H1 (cell line): ENCODE data around the gene HSF5. TPM values are rescaled to one million over a fixed set of nuclear protein-coding genes. Genes with fewer than 3 reads are reported as not detected.

Experiments
- ASH2L ChIP-seq: fragments of 200-600, 300-600 bp; sonication (generic); IDR thresholded peaks from one replicate; pipeline ENCODE4 v1.7.1; 2017; ENCODE audit warnings: low read length
- BACH1 ChIP-seq: IDR thresholded peaks from 2 replicates; pipeline ENCODE4 v1.6.1; 2012; ENCODE audit warnings: low read length, improper control_type of control experiment
- BCL11A ChIP-seq, 2 experiments: IDR thresholded peaks; one replicate each; pipeline ENCODE4 v1.6.1; 2011; ENCODE audit warnings: low read depth in 2 of 2, low read length in 2 of 2, mild to moderate bottlenecking in 2 of 2
- CBX8 ChIP-seq: fragments of 300-800, 300-1000 bp; sonication (generic); IDR thresholded peaks from 2 replicates; pipeline ENCODE4 v1.7.1; 2016; ENCODE audit warnings: low read depth, low read length, borderline replicate concordance
- CHD7 ChIP-seq: fragments of 300-600 bp; sonication (generic); IDR thresholded peaks from 2 replicates; pipeline ENCODE4 v1.7.1; 2012; ENCODE audit warnings: low read length, moderate library complexity, mild to moderate bottlenecking, inconsistent platforms; ENCODE audit not compliant: insufficient replicate concordance
- KDM1A ChIP-seq: fragments of 200-600, 300-600 bp; sonication (generic); IDR thresholded peaks from 2 replicates; pipeline ENCODE4 v1.7.1; 2016; ENCODE audit warnings: mild to moderate bottlenecking, low read length, borderline replicate concordance
- MAX ChIP-seq: IDR thresholded peaks from 2 replicates; pipeline ENCODE4 v1.6.1; 2012; ENCODE audit warnings: inconsistent platforms
- NANOG ChIP-seq: IDR thresholded peaks from 2 replicates; pipeline ENCODE4 v1.6.1; 2011; ENCODE audit warnings: low read length, low read depth, mild to moderate bottlenecking, inconsistent platforms; ENCODE audit not compliant: insufficient read depth, poor library complexity, severe bottlenecking
- RBBP5 ChIP-seq: IDR thresholded peaks from 2 replicates; pipeline ENCODE4 v1.7.1; 2012; ENCODE audit warnings: low read depth, mild to moderate bottlenecking, inconsistent platforms, low read length, moderate library complexity, borderline replicate concordance
- RXRA ChIP-seq: IDR thresholded peaks from 2 replicates; pipeline ENCODE4 v1.6.1; 2011; ENCODE audit warnings: low read depth, mild to moderate bottlenecking, low read length, moderate library complexity; ENCODE audit not compliant: insufficient read depth
- TAF1 ChIP-seq: IDR thresholded peaks from 2 replicates; pipeline ENCODE4 v1.6.1; 2011; ENCODE audit warnings: mild to moderate bottlenecking, low read depth, low read length
- TAF7 ChIP-seq: optimal IDR thresholded peaks from 2 replicates; pipeline ENCODE3; 2011; ENCODE audit warnings: low read depth, mild to moderate bottlenecking, inconsistent platforms, low read length, moderate library complexity, borderline replicate concordance
- polyA plus RNA-seq, 7 experiments: library from polyadenylated mRNA; depleted of rRNA in 3 of 7; stranded (reverse) in 5 of 7; unstranded in 2 of 7; fragments of >200 nt in 5 of 7; fragments of 200-250 nt in 2 of 7; gene quantifications; 1 replicate in 5 of 7; 2 replicates in 1 of 7; 4 replicates in 1 of 7; pipeline versions ENCODE4 v1.2.1 to v1.2.3, GENCODE V29; 2011 to 2013; ENCODE audit warnings: missing spikeins in 2 of 7, mixed read lengths in 2 of 7
- total RNA-seq: library from RNA; stranded (reverse); fragmentation: NEBNext Ultra II Directional; extraction: Animal tissue kit (Norgen Biotek cat#: 25700); gene quantifications from 2 replicates; pipeline ENCODE4 v1.2.1, GENCODE V29; 2021

HSF5 gene
- total and polyA plus RNA-seq, 2 of the 8 experiments (the other 6 are each of a cell fraction or from before 2014, with no cell fraction given) = not detected

- TF ChIP-seq TAF1 = no peak
- no peak for TF ChIP-seq RXRA
- TF ChIP-seq TAF7 = no peak
- TF ChIP-seq NANOG = no peak
- TF ChIP-seq BACH1 = no peak
- TF ChIP-seq MAX = no peak
- TF ChIP-seq CBX8 = no peak
- TF ChIP-seq RBBP5 = no peak
- TF ChIP-seq ASH2L = no peak
- no peak for TF ChIP-seq KDM1A
- TF ChIP-seq BCL11A (IDR thresholded peaks at IDR 0.05; ENCODE audit: low read depth in 2 of 2, low read length in 2 of 2) = no peak
- peak; percentile 77 for TF ChIP-seq CHD7
Observed at GRCh38 chr17:58402679-58403078, 85.5 kb downstream of the HSF5 start (continued).
